HCT116 (cell line): ENCODE results near the gene HK1. TPM values are rescaled to one million over a fixed set of nuclear protein-coding genes. Genes with fewer than 3 reads are reported as not detected.

Source experiments
- ATAC-seq: fragments of 200-7000 bp; cut with Tn5 transposase; 2 replicates; pipeline ENCODE4 v1.9.1; 2020; ENCODE audit warnings: mild to moderate bottlenecking, moderate library complexity
- BruUV-seq: library from RNA; stranded (reverse); fragments of 400-500 nt; replicated peaks from 2 replicates; lab custom pipeline; 2021; lab: Mats Ljungman, UMichigan
- CTCF ChIA-PET: fragments of 300-600 bp; sonication (Branson Sonifier 250); formaldehyde crosslinking; loops from one replicate; lab custom pipeline; 2021; ENCODE audit warnings: antibody characterized with exemption; lab: Charles Lee
- POLR2A ChIA-PET: fragments of 300-600, 350-600 bp; sonication (Branson Sonifier 250); formaldehyde crosslinking; loops from one replicate; lab custom pipeline; 2021; ENCODE audit warnings: antibody characterized with exemption; lab: Charles Lee
- RAD21 ChIA-PET, 2 experiments: fragments of 300-600 bp; sonication (Branson Sonifier 250); formaldehyde crosslinking; loops; one replicate each; lab custom pipeline; 2023; ENCODE audit warnings: low total read pairs in 2 of 2; ENCODE audit not compliant: uncharacterized antibody in 2 of 2, unreplicated experiment in 2 of 2, low non-redundant PET in 1 of 2; lab: Charles Lee
- DNase-seq: peaks from one replicate; pipeline ENCODE4 v3.0.0-alpha.2; 2010; ENCODE audit warnings: low read depth, low spot score
- H2AFZ ChIP-seq: fragments of 200-600 bp; shearing (Covaris generic), sonication (generic); 2 replicates; pipeline ENCODE4 v1.6.1; 2017; ENCODE audit warnings: low read depth, mixed run types, mixed read lengths, antibody characterized with exemption, low read length; ENCODE audit not compliant: poor library complexity, severe bottlenecking
- H3K27ac ChIP-seq: 2 replicates; pipeline ENCODE4 v1.5.1; 2012; ENCODE audit warnings: low read depth, low read length
- H3K27me3 ChIP-seq: fragments of 200-600 bp; sonication (generic); 2 replicates; pipeline ENCODE4 v1.6.1; 2016; ENCODE audit warnings: mixed run types, low read length, mixed read lengths; ENCODE audit not compliant: insufficient read depth
- H3K36me3 ChIP-seq, 2 experiments: fragments of 200-500 bp in 1 of 2; fragments of 200-600 bp in 1 of 2; sonication (Bioruptor generic) in 1 of 2; sonication (generic) in 1 of 2; 2 replicates each; pipeline versions ENCODE4 v1.5.1 to v1.6.1; 2014 to 2016; ENCODE audit warnings: low read length in 2 of 2, inconsistent platforms in 1 of 2, mixed read lengths in 1 of 2, mixed run types in 1 of 2; ENCODE audit not compliant: insufficient read depth in 2 of 2, control insufficient read depth in 1 of 2
- H3K4me1 ChIP-seq, 2 experiments: fragments of 200-600 bp in 1 of 2; sonication (generic) in 1 of 2; 2 replicates each; pipeline versions ENCODE4 v1.5.1 to v1.6.1; 2012 to 2017; ENCODE audit warnings: low read length in 2 of 2, inconsistent platforms in 1 of 2, mild to moderate bottlenecking in 1 of 2, mixed read lengths in 1 of 2, mixed run types in 1 of 2, moderate library complexity in 1 of 2; ENCODE audit not compliant: insufficient read depth in 2 of 2, control insufficient read depth in 1 of 2
- H3K4me2 ChIP-seq: fragments of 200-600 bp; sonication (generic); 2 replicates; pipeline ENCODE4 v1.6.1; 2017; ENCODE audit warnings: mixed run types, low read length, mixed read lengths
- H3K4me3 ChIP-seq, 2 experiments: fragments of 200-600 bp in 1 of 2; sonication (generic) in 1 of 2; replicated peaks in 1 of 2; 2 replicates each; pipeline ENCODE4 v1.5.1; 2011 to 2016; ENCODE audit warnings: low read length in 2 of 2, control low read depth in 1 of 2, low read depth in 1 of 2, mild to moderate bottlenecking in 1 of 2, mixed read lengths in 1 of 2, mixed run types in 1 of 2
- H3K79me2 ChIP-seq: fragments of 200-600 bp; sonication (generic); 2 replicates; pipeline ENCODE4 v1.6.1; 2017; ENCODE audit warnings: mild to moderate bottlenecking, mixed run types, low read length, moderate library complexity, mixed read lengths; ENCODE audit not compliant: insufficient read depth
- H3K9ac ChIP-seq: fragments of 200-600 bp; sonication (generic); 2 replicates; pipeline ENCODE4 v1.6.1; 2016; ENCODE audit warnings: low read length, mixed read lengths
- H3K9me2 ChIP-seq: fragments of 200-600 bp; sonication (generic), shearing (Covaris generic); 2 replicates; pipeline ENCODE4 v1.6.1; 2017; ENCODE audit warnings: mixed run types, mild to moderate bottlenecking, moderate library complexity; ENCODE audit not compliant: insufficient read depth
- H3K9me3 ChIP-seq, 2 experiments: fragments of 200-500 bp in 1 of 2; fragments of 200-600 bp in 1 of 2; sonication (Bioruptor generic) in 1 of 2; sonication (generic) in 1 of 2; 2 replicates each; pipeline ENCODE4 v1.6.1; 2014 to 2017; ENCODE audit warnings: low read length in 2 of 2, mixed read lengths in 2 of 2, inconsistent platforms in 1 of 2, low read depth in 1 of 2, mild to moderate bottlenecking in 1 of 2, mixed run types in 1 of 2, moderate library complexity in 1 of 2; ENCODE audit not compliant: control insufficient read depth in 1 of 2, insufficient read depth in 1 of 2
- H4K20me1 ChIP-seq: fragments of 200-600 bp; sonication (generic), shearing (Covaris generic); 2 replicates; pipeline ENCODE4 v1.6.1; 2017; ENCODE audit warnings: mixed run types, mild to moderate bottlenecking, moderate library complexity; ENCODE audit not compliant: insufficient read depth
- CBX3 ChIP-seq: IDR thresholded peaks from 2 replicates; pipeline ENCODE4 v1.6.1; 2012; ENCODE audit warnings: low read depth
- CEBPB ChIP-seq: IDR thresholded peaks from 2 replicates; pipeline ENCODE4 v1.6.1; 2012; ENCODE audit warnings: low read depth
- CTCF ChIP-seq, 3 experiments: fragments of 200-600 bp in 1 of 3; sonication (generic) in 1 of 3; IDR thresholded peaks in 2 of 3; conservative IDR thresholded peaks in 1 of 3; 2 replicates each; pipeline ENCODE4 v1.5.1; 2012 to 2017; ENCODE audit warnings: low read depth in 2 of 3, low read length in 2 of 3, antibody characterized with exemption in 1 of 3, borderline replicate concordance in 1 of 3, control low read depth in 1 of 3, mild to moderate bottlenecking in 1 of 3, mixed read lengths in 1 of 3, mixed run types in 1 of 3, moderate library complexity in 1 of 3; ENCODE audit not compliant: insufficient read depth in 1 of 3
- EZH2phosphoT487 ChIP-seq: fragments of 200-600 bp; IDR thresholded peaks from 2 replicates; pipeline ENCODE4 v1.6.1; 2018; ENCODE audit warnings: antibody characterized with exemption, borderline replicate concordance
- MAX ChIP-seq: IDR thresholded peaks from 2 replicates; pipeline ENCODE4 v1.6.1; 2012
- RAD21 ChIP-seq: IDR thresholded peaks from 2 replicates; pipeline ENCODE4 v1.6.1; 2012; ENCODE audit warnings: low read depth, mild to moderate bottlenecking
- REST ChIP-seq: IDR thresholded peaks from 2 replicates; pipeline ENCODE4 v1.6.1; 2012; ENCODE audit warnings: low read depth
- SIN3A ChIP-seq: IDR thresholded peaks from 2 replicates; pipeline ENCODE4 v1.6.1; 2012; ENCODE audit warnings: low read depth
- ZFX ChIP-seq: fragments of 450-650 bp; IDR thresholded peaks from 2 replicates; pipeline ENCODE4 v1.6.1; 2017
- ZNF274 ChIP-seq: fragments of 200-500 bp; sonication (Bioruptor generic); IDR thresholded peaks from 2 replicates; pipeline ENCODE4 v1.6.1; 2014; ENCODE audit warnings: mild to moderate bottlenecking, low read depth, low read length, inconsistent platforms
- intact Hi-C: fragments of 100-400 bp; cut with micrococcal nuclease; formaldehyde crosslinking; loops from 2 replicates; pipeline ENCODE4 v1.10.0; 2022
- total RNA-seq: library from RNA; stranded (reverse); gene quantifications from one replicate; pipeline ENCODE4 v1.2.1, GENCODE V29; 2021; ENCODE audit not compliant: unreplicated experiment

The HK1 gene
- total RNA-seq, 1 experiment from 2014 or later, result 50.3 TPM

GRCh38 chr10:69407621-69408301 lies 129.5 kb downstream of the HK1 start:
- BruUV-seq, result no TSS peak
- peak; percentile 52 to 68 (median 56); a peak in 5 of 6 replicates for TF ChIP-seq CTCF (IDR thresholded peaks at IDR 0.05 in 2 of 3, conservative IDR thresholded peaks at IDR 0.05 in 1 of 3; ENCODE audit: borderline replicate concordance in 1 of 3, insufficient read depth in 1 of 3, low read depth in 2 of 3, low read length in 2 of 3)
- no peak for TF ChIP-seq REST
- TF ChIP-seq RAD21, result peak; percentile 67
- TF ChIP-seq MAX, result no peak
- no peak for TF ChIP-seq SIN3A
- no peak for TF ChIP-seq ZFX
- no peak for TF ChIP-seq EZH2phosphoT487
- no peak for TF ChIP-seq ZNF274
- no peak for TF ChIP-seq CBX3
- no peak for TF ChIP-seq CEBPB
- H4K20me1 ChIP-seq, result no peaks in the 10 kb centered on the region
- H3K9me3 ChIP-seq, result no peaks in the 10 kb centered on the region
- no peaks in the 10 kb centered on the region for H3K79me2 ChIP-seq
- H3K9me2 ChIP-seq, result no peaks in the 10 kb centered on the region
- ATAC-seq, result peak; percentile 18; the same call in 1 of the 2 replicates
- no peaks in the 10 kb centered on the region for H3K27me3 ChIP-seq
- ChIA-PET POLR2A (interaction anchor here (0.6 to 0.7 kb wide), 2 partner anchors 100 to 352 kb away, joined by 3 to 4 read pairs; no protein-coding TSS in a partner anchor), CTCF (interaction anchor here (0.6 to 4.4 kb wide), 36 partner anchors 9 to 423 kb away, joined by 3 to 46 read pairs (median 5); partner anchors contain the start of genes HKDC1, TACR2 and TSPAN15), RAD21 (interaction anchor here (0.5 to 0.6 kb wide), 2 partner anchors 139 to 191 kb away, joined by 3 to 4 read pairs; no protein-coding TSS in a partner anchor)
- intact Hi-C loops, result loop anchor here (1.0 to 2.0 kb wide), 2 partner anchors 100 to 231 kb away; no protein-coding TSS in a partner anchor
- H3K4me1 ChIP-seq, result peaks cover 9 to 16% of the 10 kb centered on the region in 2 experiments
- H3K36me3 ChIP-seq, result no peaks in the 10 kb centered on the region
- no peak overlapping the region for H3K27ac ChIP-seq
- peak overlapping the region; percentile 39 for H3K9ac ChIP-seq
- H2AFZ ChIP-seq, result no peak overlapping the region
- H3K4me2 ChIP-seq, result peak overlapping the region; percentile 65
- H3K4me3 ChIP-seq, result no peak overlapping the region
- no peak for DNase-seq
